ENCODE results near the gene ZDHHC3.
"Not testable (repeated sequence)": the region's sequence is repeated elsewhere in the genome, so short reads cannot be mapped to it uniquely, and the experiment has no call there.

The ZDHHC3 gene

DNA sequence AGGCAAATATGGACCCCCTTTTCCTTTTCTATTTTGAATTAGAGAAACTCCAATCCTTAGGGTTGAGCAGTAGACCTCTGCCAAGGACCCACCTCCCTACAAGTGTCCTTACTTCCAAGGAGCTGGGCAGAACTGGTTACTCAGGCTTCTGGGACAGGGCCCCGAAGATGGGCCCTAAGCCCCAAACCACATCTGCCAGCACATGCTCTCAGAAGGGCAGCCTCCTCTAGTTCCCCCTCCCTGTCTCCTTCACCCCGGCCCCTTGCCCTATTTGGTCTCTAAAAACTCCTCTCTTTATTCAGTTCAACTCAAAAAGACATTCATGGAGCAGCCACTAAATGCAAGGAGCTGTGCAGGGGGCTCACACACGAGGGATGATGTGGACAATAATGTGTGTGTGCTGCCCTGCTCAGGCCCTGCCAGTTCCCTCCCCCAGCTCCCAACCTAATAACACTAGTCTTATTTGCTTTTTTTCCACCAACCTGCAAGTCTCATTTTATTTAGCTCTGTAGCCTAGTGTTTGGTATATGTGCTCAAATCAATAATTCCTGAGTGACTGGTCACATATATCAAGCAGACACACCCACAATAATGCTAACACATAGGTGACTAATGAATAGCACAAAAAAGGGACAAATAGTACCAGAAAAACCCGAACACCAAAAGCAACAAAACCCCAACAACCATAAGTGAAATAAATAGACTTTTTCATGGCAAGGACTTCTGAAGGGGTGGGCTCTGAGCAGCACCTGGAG is 12.2 kb downstream of the ZDHHC3 start:
- no peak for DNase-seq

DNA sequence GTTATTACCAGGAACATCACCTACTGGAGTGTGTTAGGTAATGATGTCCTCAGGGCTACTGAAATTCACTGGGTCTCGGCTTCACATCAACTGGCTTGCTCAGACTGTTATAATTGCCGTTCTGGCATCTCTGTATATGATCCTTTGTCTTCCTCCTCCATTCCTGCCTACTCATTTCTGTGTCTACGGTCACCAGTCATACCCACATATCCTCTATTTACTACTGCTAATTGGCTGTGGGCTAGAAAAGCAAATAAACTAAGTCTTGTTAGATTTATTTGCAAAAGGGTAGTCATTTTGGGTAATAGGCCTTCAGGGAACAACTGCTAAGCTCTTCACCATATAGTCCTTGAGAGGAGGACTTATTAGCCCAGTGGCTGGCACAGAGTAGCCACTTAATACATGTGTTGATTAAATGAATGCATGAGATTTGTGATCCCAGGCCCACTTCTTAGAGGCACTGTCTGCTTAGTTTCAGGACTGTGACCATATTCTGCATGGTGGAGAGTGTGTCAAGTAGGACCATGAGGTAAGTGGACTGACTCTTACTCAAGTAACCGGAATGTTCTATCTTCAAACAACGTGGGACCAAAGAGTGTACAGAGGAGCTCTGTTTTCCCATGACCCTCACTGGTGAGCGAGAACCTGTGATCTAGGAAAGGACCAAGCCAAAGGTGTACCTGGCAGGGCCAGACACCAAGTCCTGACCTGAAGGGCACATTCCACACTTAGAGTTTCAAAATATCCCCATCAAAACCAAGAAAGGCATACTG is 13.2 kb downstream of the ZDHHC3 start:
- no peak for DNase-seq

DNA sequence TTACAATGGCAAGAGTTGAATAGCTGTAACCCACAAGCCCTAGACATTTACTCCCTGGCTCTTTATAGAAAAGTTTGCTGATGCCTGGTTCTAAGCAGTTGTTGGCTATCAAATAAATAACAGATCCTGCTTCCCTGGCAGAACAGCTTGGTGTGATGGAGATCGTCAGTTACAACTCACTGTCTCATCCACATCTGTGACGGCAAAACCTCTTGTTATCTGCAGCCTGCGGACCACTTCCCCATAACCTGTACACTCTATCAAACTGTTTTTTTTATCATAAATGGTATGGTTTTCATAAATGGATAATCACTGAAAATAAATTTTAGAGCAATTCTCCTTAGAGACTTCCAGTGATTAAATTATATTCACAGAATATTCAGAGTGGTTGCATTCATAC is 14.1 kb downstream of the ZDHHC3 start:
- DNase-seq: no peak

DNA sequence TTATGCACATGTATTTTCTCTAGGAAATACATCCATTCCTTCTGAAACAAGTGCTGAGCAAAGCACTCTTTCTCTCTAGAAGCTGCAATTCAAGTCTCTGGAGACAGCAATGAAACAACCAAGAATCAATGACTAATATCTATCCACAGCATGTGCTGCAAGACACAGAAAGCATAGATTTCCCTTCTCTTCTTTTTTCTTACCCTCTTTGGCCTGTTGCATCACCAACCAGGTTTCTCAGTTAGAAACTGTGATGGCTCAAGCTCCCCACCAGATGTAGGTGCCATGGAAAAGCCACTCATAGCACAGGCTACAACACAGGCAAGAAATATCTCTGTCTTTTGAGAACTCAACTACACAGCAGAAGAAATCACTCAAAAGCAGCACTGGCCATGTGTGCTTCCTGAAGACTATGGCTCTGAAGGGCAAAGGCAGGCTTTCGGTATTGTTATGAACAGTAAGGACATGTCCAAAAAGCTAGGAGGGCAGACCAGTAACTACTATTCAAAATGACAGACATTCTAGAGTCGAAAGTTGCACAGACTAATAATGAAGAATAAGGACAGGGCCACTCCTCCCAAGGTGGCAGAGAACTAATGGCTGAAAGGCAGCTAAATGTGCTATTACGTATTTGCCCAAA is 15.5 kb downstream of the ZDHHC3 start:
- no peak for DNase-seq

DNA sequence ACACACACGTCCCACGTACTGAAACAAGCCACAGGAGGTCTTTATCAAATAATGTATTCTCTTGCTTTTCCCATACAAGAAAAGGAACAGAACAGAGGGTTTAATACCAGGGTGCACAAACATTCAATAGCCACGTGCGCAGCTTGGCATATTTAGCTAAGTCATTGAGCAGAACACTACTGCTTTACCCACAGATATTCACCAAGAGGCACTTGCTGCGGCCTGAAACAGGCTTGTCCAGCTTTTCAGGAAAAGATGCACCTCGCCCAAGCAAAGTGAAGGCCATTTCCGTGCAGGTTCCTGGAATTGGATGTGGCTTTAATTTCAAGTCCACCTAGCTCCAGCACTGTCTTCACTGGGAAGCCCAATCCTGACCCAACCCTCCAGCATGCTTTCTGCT is 17.6 kb downstream of the ZDHHC3 start:
- no peak for DNase-seq

DNA sequence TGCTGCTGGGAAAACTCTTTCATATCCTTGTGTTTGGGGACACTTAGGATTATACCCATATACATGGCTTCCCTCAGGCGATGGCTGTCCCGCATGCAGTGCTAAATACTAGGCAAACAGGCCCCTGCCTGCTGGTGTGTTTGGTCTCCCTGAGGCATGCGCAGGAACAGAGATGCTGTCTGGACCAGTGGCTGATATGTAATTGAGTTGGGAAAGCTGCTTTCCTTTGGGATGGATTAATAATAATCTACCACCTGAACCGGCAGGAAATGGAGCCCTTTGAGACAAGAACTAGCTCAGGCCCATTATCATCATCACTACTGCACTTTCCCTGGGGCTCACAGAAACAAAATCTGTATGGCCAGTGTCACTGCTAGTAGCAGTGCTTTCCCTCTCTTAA is 18.0 kb downstream of the ZDHHC3 start:
- no peak for DNase-seq

DNA sequence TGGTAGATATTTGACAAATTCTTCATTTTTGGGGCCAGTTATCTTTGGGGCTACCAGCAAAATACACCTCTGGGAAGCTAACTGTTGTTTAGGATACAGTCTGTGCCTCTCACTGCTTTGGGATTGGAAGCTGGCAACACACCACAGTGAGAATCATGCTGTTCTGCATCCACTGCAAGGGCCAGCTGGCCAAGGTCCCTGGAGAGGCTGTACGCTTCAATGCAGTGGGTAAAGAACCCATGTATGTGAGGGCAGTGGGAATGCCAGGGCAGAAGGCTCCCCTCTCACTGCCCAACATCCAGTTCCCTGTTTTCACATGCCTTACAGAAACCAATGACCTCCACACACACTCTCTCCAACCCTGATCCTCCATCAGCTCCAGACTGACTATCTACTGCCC is 20.1 kb downstream of the ZDHHC3 start:
- no peak for DNase-seq

DNA sequence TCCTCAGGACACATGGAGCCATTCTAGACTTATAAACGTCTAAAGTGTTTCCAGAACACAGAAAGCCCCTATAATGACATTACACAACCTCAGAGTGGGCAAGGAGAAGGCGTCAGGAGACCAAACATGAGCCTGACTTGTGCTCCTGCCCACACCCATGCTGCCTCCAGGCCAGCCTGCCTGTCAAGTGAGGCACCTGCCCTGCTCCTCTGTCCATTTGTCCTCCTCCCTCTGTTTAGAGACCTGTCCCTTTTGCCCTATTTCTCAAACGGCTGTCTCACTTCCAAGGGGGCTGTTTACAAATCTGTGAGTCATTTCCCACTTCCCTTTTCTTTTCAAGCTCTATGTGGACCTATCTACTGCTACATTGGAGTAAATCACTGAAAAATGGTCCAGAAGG is 21.0 kb downstream of the ZDHHC3 start:
- DNase-seq: no peak

DNA sequence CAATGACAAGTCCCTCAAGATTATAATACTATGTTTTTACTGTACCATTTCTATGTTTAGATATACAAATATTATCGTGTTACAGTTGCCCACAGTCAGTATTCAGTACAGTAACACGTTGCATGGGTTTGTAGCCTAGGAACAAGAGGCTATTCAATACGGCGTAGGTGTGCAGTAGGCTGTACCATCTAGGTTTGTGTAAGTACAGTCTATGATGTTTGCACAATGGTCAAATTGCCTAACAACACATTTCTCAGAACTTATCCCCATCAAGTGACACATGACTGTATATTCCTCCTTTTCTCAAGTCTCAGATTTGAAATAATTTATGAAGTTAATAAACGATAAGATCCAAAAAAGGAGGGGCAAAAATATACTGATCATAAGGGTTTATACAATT is 21.7 kb downstream of the ZDHHC3 start:
- no peak for DNase-seq

DNA sequence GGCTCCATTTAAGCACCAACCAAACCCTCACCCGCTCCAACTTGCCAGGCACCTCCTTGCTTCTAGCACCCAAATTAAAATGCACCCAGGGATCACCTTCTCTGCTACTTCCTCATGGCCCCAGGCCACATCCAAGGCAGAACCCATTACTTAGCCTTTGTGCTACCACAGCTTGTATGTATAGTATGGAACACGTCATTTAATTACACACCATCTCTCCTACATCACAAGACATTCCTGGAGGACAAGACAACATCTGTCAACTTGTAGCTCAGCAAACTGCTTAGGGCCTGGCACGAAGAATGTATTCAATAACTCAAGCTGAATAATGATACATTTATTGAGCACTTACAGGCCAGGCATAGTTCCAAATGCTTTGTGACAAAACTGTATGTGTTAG is 23.3 kb downstream of the ZDHHC3 start:
- no peak for DNase-seq

DNA sequence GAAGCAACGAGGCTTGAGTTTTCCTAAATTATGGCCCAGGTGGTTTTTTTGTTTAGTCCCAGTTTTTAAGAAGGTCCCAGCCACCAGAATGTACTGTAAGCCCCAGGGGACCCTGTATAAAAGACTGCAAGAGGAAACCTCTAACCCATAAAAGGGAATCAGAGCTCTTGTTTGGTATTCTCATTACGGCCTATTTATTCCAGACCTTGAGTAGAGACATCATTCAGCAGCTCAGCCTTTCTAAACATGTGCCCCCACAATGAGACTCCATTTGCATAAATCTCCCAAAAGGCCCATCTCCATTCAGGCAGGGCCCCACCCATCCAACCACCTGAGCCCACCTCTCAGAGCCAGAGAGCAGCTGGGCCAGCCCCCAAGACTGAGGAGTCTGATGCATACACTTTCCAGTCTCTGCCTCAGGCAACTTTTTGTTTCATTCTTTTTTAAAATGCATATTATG is 25.7 kb downstream of the ZDHHC3 start:
- DNase-seq: no peak

DNA sequence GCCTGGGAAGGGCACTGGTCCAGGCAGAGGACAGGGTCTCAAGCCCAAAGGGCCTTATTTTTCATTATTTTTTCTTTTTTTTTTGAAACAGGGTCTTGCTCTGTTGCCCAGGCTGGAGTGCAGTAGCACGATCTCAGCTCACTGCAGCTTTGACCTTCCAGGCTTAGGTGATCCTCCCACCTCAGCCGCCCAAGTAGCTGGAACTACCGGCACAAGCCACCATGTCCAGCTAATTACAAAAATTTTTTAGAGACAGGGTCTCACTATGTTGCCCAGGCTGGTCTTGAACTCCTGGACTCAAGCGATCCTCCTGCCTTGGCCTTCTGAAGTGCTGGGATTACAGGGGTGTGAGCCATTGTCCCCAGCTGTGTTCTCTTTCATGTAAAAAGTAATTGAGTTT is 26.2 kb downstream of the ZDHHC3 start:
- not testable (repeated sequence) for DNase-seq

DNA sequence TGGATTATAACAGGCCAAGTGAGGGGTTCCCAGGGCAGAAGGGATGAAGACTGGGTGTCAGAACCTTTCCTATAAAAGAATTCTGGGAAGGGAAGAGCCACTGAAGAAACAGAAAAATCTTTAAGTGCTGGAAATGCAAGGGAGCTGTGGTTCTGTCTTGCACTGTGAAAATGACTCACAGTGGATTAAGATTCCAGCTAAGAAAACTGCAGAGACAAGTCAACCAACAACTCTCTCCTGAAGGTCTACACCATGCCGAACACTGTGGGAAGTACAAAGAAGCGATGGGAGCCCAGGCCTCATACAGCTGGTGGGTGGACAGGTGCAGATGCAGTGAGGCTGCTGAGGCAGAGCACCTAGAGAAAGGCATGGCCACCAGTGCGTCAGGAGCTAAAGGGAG is 27.7 kb downstream of the ZDHHC3 start:
- DNase-seq: no peak

DNA sequence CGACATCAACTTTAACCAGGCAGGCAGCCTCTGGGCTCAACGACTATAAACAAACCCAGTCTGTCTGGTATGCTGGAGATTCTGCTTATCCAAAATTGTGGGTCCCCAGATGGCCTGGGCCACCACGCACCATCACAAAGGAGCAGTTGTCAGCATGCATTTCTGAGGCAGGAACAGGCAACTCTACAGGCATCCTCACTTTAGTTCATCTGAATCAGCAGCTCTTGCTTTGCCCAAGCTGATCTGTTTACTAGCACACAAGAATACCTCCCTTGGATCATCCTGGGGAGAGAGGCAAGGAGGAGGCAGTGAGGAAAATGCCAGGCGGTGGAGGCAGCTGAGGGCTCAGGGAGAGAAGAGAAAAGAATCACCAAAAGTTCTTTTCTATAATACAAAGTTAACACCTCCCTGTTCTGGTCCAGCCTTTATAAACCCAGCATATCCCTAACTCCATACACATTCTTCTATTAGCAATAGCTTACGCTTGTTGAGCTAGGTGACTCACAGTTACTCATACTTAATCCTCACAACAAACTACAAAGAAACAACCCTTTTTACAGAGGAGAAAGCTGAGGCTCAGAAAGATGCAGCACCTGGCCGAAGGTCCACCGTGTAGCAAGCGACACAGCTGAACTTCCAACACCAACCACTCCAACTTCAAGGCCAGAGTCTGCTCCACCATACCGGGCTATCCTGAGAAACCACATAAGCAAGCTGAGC is 33.6 kb downstream of the ZDHHC3 start:
- no peak for DNase-seq

DNA sequence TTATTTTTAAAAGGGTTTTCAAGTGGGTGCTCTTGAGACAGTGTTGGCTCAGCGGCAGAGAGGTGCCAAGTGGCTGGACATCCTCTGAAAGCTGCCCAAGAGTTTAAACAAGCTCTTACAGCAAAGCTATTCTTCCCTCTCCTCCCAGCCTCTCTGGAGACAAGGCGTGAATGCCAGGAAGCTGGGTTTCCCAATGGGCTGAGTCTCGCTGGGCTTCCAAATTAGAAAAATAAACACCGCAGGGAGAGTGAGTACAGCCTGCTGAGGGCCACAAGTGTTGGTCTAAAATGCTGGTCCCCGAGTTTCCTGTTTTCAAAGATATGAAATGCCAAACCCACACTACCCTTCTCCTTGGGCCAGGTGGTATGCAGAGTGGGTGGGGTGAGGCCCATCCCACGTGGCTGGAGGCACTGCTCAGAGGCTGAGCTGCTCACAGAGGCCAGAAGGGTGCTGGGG is 36.4 kb downstream of the ZDHHC3 start:
- no peak for DNase-seq

DNA sequence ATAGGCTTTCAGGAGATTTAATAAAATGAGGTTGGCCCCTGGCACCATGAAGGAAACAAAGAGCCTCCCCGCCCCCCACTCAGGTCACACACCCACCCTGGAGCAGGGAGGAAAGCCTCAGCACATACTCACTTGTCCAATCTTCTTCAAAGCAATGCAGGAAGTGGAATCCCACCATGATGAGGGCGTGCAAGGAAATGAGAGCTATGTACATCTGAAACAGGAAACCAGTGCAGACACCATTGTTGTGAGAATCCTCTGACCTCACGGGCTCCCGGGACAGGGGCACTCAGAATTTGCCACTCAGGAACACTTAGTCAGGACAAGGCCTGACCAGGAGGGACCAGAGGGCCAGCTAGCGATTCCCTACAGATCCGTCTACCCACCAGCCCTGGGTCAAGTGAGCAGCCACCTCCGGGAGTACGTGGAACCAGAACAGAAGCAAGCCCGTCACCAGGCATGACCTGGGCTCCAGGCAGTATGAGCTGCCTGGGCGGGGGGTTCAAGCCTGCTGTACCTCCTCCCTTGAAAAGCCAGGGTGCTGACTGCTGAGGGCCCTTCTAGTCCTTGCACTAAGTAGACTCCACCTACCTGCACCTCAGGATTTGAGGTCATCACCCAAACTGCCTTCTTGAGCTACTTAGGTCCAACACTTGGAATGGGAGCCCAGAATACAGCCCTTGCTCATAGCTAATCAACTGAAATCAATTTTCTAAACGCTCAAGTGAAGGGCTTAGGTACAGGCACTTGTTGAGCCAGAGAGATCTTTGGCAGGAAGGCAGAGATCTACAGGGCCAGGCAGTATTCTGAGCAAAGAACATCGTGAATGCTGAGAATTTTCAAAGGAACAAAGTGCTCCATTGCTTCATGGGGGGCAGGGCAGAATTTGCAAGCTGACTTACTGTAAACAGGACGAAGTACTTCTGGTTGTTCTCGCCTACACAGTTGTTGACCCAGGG is 42.7 kb downstream of the ZDHHC3 start:
- no peak for DNase-seq

DNA sequence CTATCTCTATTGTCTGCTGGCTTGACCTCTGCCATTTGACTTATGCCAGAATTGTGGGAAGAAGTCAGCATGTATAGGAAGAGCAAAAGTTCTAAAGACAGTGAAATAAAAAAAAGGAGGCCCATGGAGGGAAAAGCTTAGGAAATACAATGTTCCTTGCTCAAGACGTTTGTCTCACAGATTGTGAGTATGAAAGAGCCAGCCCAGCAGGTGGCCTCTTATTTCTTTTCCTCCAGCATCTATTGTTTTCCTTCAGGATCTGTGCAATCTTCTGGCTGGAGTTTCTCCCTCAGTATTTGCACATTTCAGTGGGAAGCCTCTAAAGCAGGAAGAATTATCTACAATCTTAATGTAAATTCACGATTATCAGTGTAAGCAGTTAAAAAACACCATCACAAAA is 43.7 kb downstream of the ZDHHC3 start:
- no peak for DNase-seq

DNA sequence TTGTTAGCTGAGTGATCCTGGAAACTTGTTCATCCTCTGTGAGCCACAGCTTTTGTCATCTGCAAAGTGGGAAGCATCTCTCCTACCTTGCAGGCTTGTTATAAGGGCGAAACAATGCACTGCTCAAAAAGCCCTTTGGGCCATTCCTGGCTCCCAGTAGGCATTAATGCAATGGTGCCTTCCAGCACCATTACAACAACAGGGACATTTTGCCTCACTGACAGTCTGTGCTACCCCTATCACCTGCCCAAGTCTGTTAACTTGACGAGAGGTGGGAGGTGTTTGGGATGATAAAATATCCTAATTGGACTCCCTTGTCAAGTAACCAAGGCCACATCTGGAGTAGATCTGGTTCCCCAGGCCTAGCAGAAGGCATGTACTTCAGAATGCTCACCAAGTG is 44.2 kb downstream of the ZDHHC3 start:
- no peak for DNase-seq

DNA sequence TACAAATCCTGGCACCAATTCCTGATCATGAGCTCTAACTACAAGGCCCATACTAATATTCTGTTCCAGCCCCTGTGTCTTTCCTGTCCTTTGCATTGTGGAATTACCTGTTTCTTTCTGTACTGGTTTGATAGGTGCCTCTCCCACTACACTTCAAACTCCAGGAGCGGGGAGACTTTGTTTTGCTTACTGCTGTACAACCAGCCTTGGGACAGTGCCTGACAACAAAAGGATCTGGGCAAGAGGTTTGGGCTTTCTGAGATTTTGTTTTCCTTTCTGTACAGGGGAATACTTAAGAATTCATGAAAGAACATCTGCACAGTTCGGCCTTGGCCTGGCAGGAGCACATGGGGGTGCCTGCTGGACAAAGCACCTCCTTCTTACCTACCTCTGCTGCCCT is 45.1 kb downstream of the ZDHHC3 start:
- no peak for DNase-seq

DNA sequence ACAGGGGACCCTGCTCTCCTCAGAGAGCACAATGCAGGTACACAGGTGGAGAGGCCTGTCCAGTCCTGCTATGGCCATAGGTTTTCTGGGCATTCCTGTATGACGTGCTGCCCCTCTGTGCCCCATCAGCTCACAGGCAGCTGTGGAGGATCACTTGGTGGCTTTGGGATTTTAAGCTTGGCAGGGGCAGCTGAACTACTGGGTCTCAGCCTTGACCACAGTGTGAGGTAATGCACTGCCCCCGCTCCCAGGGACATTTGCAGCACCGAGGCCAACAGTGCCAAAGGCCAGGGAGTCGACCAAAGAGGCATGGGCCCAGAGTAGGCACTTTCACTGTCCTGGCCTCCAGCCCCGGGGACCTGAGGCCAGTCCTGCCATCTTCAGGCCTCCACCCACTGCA is 46.2 kb downstream of the ZDHHC3 start:
- no peak for DNase-seq

DNA sequence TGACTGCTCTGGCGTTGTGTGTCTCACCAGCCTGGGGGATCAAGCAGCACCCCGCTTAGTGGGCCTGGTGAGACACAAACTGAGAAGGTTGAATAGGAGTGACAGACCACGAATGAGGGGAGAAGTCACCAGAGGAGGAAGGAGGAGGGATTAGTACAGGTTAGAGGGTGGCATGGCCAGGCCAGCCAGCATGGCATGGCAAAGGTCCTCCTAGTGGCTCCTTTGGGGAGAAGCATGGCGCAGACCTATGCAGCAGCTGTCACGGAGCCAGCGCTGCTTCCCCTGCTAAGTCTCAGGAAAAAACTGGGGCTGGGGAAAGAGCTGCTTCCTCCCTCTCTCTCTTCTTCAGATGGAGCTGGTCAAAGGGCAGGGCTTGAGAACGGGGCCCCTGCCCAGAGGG is 48.6 kb downstream of the ZDHHC3 start:
- DNase-seq: no peak

DNA sequence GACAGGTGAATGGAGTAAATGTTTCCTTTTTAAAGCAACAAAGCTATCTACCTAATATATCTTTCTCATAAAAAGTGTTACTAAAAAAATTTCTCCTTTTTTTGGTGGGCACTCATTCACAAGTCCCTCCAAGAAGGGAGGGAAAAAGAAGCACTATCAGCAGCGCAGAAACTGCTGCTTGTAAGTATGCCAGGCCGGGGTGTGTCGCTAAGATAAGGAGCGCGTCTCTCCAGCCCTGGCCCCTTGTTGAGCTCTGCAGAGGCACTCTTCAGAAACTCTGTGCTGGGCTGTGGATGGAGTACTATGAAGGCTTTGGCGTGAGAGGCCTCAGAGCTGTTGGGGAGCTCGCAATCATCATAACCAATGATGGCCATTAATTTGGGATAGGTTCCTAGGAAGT is 49.1 kb downstream of the ZDHHC3 start:
- DNase-seq: no peak
